GM23248 (cell line): ENCODE data around the gene GABBR2. TPM values are rescaled to one million over a fixed set of nuclear protein-coding genes. Genes with fewer than 3 reads are reported as not detected.

Experiments
- DNase-seq: peaks from one replicate; pipeline ENCODE4 v3.0.0-alpha.2; 2015
- H2AFZ ChIP-seq: fragments of 200-600 bp; sonication (generic); 2 replicates; pipeline ENCODE4 v1.6.1; 2016; ENCODE audit warnings: antibody characterized with exemption
- H3F3A ChIP-seq: fragments of 200-600 bp; sonication (generic); 2 replicates; pipeline ENCODE4 v1.6.1; 2016; ENCODE audit warnings: mild to moderate bottlenecking, antibody characterized with exemption, mixed run types; ENCODE audit not compliant: insufficient read depth
- H3K27ac ChIP-seq: fragments of 200-600 bp; sonication (generic); 2 replicates; pipeline ENCODE4 v1.5.1; 2016; ENCODE audit warnings: mild to moderate bottlenecking
- H3K27me3 ChIP-seq: fragments of 200-600 bp; sonication (generic); replicated peaks from 2 replicates; pipeline ENCODE4 v1.6.1; 2016; ENCODE audit warnings: mild to moderate bottlenecking; ENCODE audit not compliant: insufficient read depth
- H3K36me3 ChIP-seq: fragments of 200-600 bp; sonication (generic); 2 replicates; pipeline ENCODE4 v1.6.1; 2016; ENCODE audit warnings: low read depth, mild to moderate bottlenecking
- H3K4me1 ChIP-seq: fragments of 200-600 bp; sonication (generic); 2 replicates; pipeline ENCODE4 v1.6.1; 2016; ENCODE audit warnings: mild to moderate bottlenecking; ENCODE audit not compliant: insufficient read depth
- H3K4me2 ChIP-seq: fragments of 200-600 bp; sonication (generic); one replicate; pipeline ENCODE4 v1.6.1; 2016; ENCODE audit warnings: mild to moderate bottlenecking; ENCODE audit not compliant: unreplicated experiment
- H3K4me3 ChIP-seq: fragments of 200-600 bp; sonication (generic); 2 replicates; pipeline ENCODE4 v1.5.1; 2016; ENCODE audit warnings: mild to moderate bottlenecking
- H3K79me2 ChIP-seq: fragments of 200-600 bp; sonication (generic); 2 replicates; pipeline ENCODE4 v1.6.1; 2016; ENCODE audit warnings: mild to moderate bottlenecking; ENCODE audit not compliant: insufficient read depth
- H3K9ac ChIP-seq: fragments of 200-600 bp; sonication (generic); 2 replicates; pipeline ENCODE4 v1.6.1; 2016; ENCODE audit warnings: mild to moderate bottlenecking
- H3K9me2 ChIP-seq: fragments of 200-600 bp; sonication (generic); 2 replicates; pipeline ENCODE4 v1.6.1; 2016; ENCODE audit warnings: mixed run types, mild to moderate bottlenecking, moderate library complexity; ENCODE audit not compliant: insufficient read depth
- H3K9me3 ChIP-seq: fragments of 200-600 bp; sonication (generic); one replicate; pipeline ENCODE4 v1.6.1; 2017; ENCODE audit warnings: low read depth
- H4K20me1 ChIP-seq: fragments of 200-600 bp; sonication (generic); 2 replicates; pipeline ENCODE4 v1.6.0; 2016; ENCODE audit not compliant: insufficient read depth
- EZH2 ChIP-seq: fragments of 200-600 bp; sonication (generic); IDR thresholded peaks from 2 replicates; pipeline ENCODE4 v1.6.1; 2018; ENCODE audit warnings: antibody characterized with exemption, mild to moderate bottlenecking; ENCODE audit not compliant: insufficient read depth, poor library complexity, severe bottlenecking
- EZH2phosphoT487 ChIP-seq: fragments of 200-600 bp; sonication (generic); IDR thresholded peaks from 2 replicates; pipeline ENCODE4 v1.6.1; 2018; ENCODE audit warnings: antibody characterized with exemption, moderate library complexity, mild to moderate bottlenecking, low read depth; ENCODE audit not compliant: insufficient read depth
- WGBS, 2 experiments: methylation state at CpG; one replicate each; pipeline ENCODE4 v1.1.6; 2015 to 2017; ENCODE audit warnings: low lambda C conversion rate in 2 of 2, low coverage in 1 of 2; ENCODE audit errors: missing lambda C conversion rate in 2 of 2; 5-methylcytosine and 5-hydroxymethylcytosine counted together
- in situ Hi-C: fragments of 300-500 bp; cut with MboI; formaldehyde crosslinking; loops from 2 replicates; pipeline ENCODE4 v1.15.0; 2020
- polyA plus RNA-seq: library from polyadenylated mRNA; unstranded; fragments of >200 nt; fragmentation: Nextera tagmentation; extraction: Ambion mirVana; gene quantifications from 2 replicates; pipeline ENCODE4 v1.2.1, GENCODE V29; 2016
- total RNA-seq: library from RNA; depleted of rRNA; stranded (reverse); fragments of >200 nt; shearing (Covaris generic); gene quantifications from 2 replicates; pipeline ENCODE4 v1.2.3, GENCODE V29; 2014

GABBR2 gene
- total and polyA plus RNA-seq, 2 experiments from 2014 or later, result 7.5 to 13.4 TPM

DNA sequence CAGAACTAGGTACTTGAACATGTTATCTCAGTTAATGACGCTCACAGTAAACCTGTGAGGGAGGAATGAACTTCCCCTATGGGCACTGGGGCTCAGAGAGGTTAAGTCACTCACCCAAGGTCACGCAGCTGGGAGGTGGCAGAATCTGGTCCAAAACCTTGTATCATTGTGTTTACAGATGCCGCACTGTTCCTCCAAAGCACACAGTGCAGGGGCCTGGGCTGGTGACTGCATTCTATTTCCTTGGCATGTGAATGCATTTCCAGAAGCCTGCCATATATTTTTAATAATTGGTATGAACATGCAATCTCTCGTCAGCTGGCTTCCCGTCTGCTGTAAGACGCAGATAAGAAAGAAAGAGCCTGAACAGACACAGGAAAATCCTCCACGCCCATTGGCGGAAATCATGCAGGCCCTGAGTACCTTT lies 376.3 kb downstream of the GABBR2 start:
- no peaks in the 10 kb centered on the region for H3K27me3 ChIP-seq
- H3K9ac ChIP-seq, result no peak overlapping the region
- H3K79me2 ChIP-seq, result no peaks in the 10 kb centered on the region
- no peak for TF ChIP-seq EZH2phosphoT487
- no peak for TF ChIP-seq EZH2
- 82 to 83% methylated on average over 8 of the region's 8 CpGs for WGBS, 2 experiments
- in situ Hi-C loops, result no loop called here
- H3F3A ChIP-seq, result peaks cover 28% of the 10 kb centered on the region
- no peak overlapping the region for H3K27ac ChIP-seq
- H3K4me2 ChIP-seq, result no peak overlapping the region
- no peaks in the 10 kb centered on the region for H4K20me1 ChIP-seq
- H3K4me3 ChIP-seq, result no peak overlapping the region
- H2AFZ ChIP-seq, result no peak overlapping the region
- H3K9me2 ChIP-seq, result no peaks in the 10 kb centered on the region
- no peaks in the 10 kb centered on the region for H3K9me3 ChIP-seq
- peaks cover 38% of the 10 kb centered on the region for H3K4me1 ChIP-seq
- H3K36me3 ChIP-seq, result no peaks in the 10 kb centered on the region
- DNase-seq, result no peak

DNA sequence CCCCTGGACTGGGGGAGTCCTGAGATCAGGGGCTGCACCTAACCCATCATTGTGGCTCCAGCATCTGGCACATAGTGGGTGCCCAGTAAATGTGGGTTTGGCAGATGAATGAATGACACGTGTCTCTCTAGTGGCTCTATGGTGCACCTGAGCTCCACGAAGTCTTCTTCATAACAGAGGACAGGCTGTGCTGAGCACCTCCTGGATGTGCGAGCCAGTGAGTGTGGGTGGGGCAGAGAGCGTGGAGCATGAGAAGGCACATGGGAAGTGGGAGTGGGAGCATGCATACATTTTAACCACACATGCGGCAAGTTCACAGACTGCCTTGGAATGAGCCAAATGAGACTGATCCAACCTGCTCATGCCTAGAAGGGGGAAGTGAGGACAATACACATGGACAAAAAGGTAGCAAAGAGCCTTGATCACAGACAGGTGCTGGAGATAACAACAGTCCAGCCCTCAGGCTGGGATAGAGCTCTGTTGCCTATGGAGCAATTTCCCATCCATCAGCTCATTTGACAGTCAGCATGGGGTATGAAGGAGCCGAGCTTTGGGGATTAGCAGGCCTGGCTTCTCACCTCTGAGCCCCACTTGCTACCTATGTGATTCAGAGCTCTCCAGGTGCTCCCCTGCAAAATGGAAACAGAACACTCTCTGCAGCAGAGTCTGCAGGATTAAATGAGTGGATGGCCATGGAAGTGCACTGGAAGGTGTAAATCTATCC lies 377.0 kb downstream of the GABBR2 start:
- H3K27ac ChIP-seq, result peak overlapping the region; percentile 81
- H3K79me2 ChIP-seq, result no peaks in the 10 kb centered on the region
- no peaks in the 10 kb centered on the region for H3K27me3 ChIP-seq
- no peak overlapping the region for H3K4me2 ChIP-seq
- no peaks in the 10 kb centered on the region for H3K9me2 ChIP-seq
- H3K9ac ChIP-seq, result peak overlapping the region; percentile 43
- no peaks in the 10 kb centered on the region for H4K20me1 ChIP-seq
- 36 to 41% methylated on average over 6 of the region's 6 CpGs for WGBS, 2 experiments
- in situ Hi-C loops, result no loop called here
- TF ChIP-seq EZH2phosphoT487, result no peak
- no peak for TF ChIP-seq EZH2
- H3K9me3 ChIP-seq, result no peaks in the 10 kb centered on the region
- no peak overlapping the region for H3K4me3 ChIP-seq
- no peak overlapping the region for H2AFZ ChIP-seq
- H3F3A ChIP-seq, result peaks cover 28% of the 10 kb centered on the region
- DNase-seq, result peak; percentile 23
- no peaks in the 10 kb centered on the region for H3K36me3 ChIP-seq
- peaks cover 38% of the 10 kb centered on the region for H3K4me1 ChIP-seq

DNA sequence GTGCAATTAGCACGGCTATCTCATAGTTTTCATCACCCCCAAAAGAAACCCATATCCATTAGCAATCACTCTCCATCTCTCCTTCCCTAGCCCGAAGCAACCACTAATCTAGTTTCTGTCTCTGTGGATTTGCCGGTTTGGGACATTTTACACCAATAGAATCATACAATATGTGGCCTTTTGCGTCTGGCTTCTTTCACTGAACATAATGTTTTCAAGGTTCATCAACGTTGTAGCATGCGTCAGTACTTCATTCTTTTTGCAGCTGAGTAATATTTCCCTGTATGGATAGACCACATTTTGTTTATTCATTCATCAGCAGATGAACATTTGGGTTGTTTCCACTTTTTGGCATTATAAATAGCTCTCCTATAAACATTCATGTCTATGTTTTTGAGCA lies 377.9 kb downstream of the GABBR2 start:
- H3K36me3 ChIP-seq, result no peaks in the 10 kb centered on the region
- no peaks in the 10 kb centered on the region for H3K9me3 ChIP-seq
- TF ChIP-seq EZH2phosphoT487, result no peak
- TF ChIP-seq EZH2, result no peak
- H3K4me2 ChIP-seq, result peak overlapping the region; percentile 9
- H3K27ac ChIP-seq, result peak overlapping the region; percentile 81
- peaks cover 35% of the 10 kb centered on the region for H3F3A ChIP-seq
- 6 to 7% methylated on average over 6 of the region's 6 CpGs for WGBS, 2 experiments
- no peaks in the 10 kb centered on the region for H3K9me2 ChIP-seq
- no peaks in the 10 kb centered on the region for H3K27me3 ChIP-seq
- DNase-seq, result peak; percentile 92
- in situ Hi-C loops, result no loop called here
- no peaks in the 10 kb centered on the region for H4K20me1 ChIP-seq
- H2AFZ ChIP-seq, result no peak overlapping the region
- H3K4me3 ChIP-seq, result peak overlapping the region; percentile 10; the same call in 1 of the 2 replicates
- H3K79me2 ChIP-seq, result no peaks in the 10 kb centered on the region
- peak overlapping the region; percentile 45 for H3K9ac ChIP-seq
- H3K4me1 ChIP-seq, result peaks cover 38% of the 10 kb centered on the region

DNA sequence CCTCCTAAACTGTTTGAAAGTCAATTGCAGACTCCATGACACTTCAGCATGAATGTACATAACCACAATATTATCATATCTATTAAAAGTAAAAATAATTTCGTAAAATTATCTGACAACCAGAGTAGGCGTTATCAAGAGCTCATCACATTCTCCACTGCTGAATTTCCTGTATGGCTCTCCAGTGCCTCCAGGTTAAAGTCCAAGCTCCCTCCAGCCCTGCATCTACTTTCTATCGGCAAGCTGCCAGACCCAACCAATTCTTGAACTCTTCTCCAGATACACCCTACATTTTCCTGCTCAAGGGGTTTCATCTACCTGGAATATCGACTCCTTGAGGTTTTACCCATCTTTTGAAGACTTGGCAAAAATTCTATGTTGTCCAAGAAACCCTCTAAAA lies 378.8 kb downstream of the GABBR2 start:
- no peak overlapping the region for H2AFZ ChIP-seq
- peaks cover 39% of the 10 kb centered on the region for H3K4me1 ChIP-seq
- in situ Hi-C loops, result no loop called here
- 57 to 59% methylated on average over 4 of the region's 4 CpGs for WGBS, 2 experiments
- no peaks in the 10 kb centered on the region for H3K9me3 ChIP-seq
- H3K9ac ChIP-seq, result 0 out of 2 replicates have a peak overlapping the region, but pooled peaks have one; percentile 45
- H3F3A ChIP-seq, result peaks cover 41% of the 10 kb centered on the region
- DNase-seq, result no peak
- H3K4me3 ChIP-seq, result no peak overlapping the region
- no peaks in the 10 kb centered on the region for H3K9me2 ChIP-seq
- H3K36me3 ChIP-seq, result no peaks in the 10 kb centered on the region
- no peaks in the 10 kb centered on the region for H3K27me3 ChIP-seq
- no peaks in the 10 kb centered on the region for H4K20me1 ChIP-seq
- peak overlapping the region; percentile 81 for H3K27ac ChIP-seq
- peak overlapping the region; percentile 9 for H3K4me2 ChIP-seq
- no peaks in the 10 kb centered on the region for H3K79me2 ChIP-seq
- no peak for TF ChIP-seq EZH2
- no peak for TF ChIP-seq EZH2phosphoT487
